GOT3 (cell line): ENCODE measurements around the gene ITPR3.

ENCODE experiments used
- DNase-seq: peaks from one replicate; lab custom pipeline; 2025; ENCODE audit warnings: mixed read lengths; lab: John Stamatoyannopoulos, UW

The ITPR3 gene

DNA sequence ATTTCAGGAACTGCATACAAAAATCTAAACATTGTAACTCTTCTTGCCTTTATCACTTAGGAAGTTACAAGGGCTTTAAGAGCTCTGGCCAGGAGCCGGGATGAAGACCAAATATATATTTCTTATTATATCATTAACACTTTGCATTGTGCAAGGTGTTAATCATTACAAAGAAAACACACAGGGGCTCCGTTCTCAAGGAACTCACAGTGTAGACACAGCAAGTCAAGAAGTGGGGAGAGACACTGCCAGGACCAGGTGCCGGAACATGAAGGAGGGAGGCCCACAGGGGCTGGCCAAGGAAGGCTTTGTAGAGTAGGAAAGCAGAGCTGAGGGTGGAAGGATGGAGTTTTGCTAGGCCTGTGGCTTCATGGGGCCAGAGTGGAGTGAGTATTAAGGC lies 17.4 kb downstream of the ITPR3 start:
- no peak for DNase-seq

GRCh38 chr6:33639559-33639958 lies 18.4 kb downstream of the ITPR3 start:
- no peak for DNase-seq

DNA sequence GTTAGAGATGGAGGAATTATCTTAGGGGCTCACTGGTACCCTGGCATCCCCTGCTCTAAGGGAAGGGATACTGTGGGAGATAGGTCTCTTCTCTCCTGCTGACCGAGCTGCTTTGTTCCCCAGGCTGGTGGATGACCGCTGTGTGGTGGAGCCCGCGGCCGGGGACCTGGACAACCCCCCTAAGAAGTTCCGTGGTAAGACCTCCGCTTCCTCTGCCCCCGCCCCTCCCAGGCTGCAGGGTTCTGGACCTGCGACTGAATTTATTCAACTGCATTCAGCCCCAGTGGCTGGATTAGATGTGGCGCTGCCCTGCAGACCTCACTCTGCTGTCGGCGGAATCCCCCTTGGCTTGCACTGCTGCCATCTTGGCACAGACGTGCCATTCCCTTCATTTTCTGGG lies 19.2 kb downstream of the ITPR3 start:
- no peak for DNase-seq

DNA sequence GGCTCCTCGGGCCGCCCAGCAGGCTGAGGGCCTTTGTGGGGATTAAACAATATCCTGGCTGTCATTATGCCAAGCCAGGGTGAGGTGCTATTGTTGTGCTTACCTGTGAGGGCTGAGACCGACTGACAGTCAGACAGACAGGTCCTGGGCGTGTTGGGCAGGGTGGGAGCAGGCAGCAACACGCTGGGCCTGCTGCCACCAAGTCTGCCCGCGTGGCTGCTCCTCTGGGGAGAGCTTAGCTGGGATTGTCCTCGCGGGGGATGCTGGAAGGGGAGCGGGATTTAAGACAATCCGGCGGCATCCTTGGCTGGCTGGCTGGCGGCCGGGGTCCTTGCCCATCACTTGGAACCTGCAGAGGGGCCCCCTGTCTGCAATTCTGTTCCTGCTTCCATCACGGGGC lies 20.0 kb downstream of the ITPR3 start:
- DNase-seq, result no peak

GRCh38 chr6:33641602-33642001 lies 20.5 kb downstream of the ITPR3 start:
- DNase-seq, result no peak

DNA sequence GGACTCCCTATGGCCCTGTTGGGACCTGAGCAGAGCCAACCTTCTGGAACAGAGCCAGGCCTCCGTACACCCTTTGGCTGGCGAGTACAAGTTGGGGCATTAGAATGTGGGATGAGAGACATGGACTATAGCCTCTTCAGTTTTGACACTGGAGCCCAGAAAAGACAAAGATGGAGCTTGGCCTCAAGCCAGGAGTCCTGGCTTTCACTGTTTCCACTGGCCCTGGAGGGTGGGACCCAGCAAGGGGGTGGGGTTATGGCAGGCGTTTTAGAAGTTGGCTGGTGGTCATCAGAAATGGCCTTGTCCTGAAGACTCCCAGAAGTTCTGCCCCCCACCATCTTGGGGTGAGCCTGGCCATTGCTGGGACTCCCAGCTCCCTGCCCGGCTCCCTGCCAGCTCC lies 21.8 kb downstream of the ITPR3 start:
- DNase-seq, result no peak

DNA sequence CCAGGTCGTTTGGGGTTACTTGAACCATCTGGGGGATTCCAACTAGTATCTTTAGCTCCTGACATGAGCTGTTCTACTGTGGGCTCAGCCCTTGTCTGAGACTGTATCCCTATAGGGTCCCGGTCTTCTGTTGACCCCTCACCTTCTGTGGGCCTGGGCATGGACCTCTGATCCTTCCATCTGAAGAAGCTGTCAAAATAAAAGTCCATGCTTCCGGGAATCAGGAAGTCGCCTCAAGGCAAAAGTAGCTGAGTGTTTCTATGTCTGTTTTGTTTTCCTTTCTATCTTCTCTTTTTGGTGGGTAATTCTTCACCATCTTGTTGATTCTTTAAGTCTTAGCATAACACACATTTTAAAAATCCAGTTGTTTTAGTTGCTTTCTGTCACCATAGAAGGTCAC lies 30.3 kb downstream of the ITPR3 start:
- no peak for DNase-seq

- DNase-seq, result no peak
Measured at GRCh38 chr6:33652002-33652401, 30.9 kb downstream of the ITPR3 start.

DNA sequence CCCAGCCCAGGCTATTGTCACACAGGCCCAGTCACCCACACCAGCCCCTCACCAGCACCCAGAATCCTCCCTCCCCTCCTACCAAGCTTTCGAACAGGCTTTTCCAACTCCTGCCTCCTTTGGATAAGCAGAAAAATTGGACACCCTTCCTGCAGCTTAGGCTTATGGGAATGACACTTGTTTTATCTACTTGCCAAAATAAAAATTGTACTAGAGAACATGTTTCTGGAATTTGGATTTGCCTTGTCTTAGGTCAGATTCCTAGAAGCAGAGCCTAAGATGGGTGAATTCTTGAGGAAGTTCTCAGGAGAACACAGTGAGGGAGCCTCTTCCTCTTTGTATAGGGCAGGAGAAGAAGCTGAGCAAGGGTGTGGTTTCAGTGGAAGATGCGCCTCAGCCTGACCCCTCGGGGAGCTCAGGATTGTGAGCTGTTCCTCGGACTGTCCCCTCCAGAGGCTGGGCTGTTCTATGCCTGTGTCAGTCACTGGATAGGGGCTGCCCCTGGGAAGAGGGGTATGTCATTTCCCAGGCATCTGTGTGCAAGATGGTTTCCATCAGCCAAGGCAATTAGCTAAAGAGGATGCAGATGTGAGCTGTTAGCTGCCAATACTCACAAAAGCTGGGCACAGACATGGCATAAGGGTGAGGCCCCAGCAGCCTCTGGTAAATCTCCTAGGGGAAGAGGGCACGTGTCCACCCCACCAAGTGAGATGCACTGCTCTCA lies 33.9 kb downstream of the ITPR3 start:
- DNase-seq, result no peak

DNA sequence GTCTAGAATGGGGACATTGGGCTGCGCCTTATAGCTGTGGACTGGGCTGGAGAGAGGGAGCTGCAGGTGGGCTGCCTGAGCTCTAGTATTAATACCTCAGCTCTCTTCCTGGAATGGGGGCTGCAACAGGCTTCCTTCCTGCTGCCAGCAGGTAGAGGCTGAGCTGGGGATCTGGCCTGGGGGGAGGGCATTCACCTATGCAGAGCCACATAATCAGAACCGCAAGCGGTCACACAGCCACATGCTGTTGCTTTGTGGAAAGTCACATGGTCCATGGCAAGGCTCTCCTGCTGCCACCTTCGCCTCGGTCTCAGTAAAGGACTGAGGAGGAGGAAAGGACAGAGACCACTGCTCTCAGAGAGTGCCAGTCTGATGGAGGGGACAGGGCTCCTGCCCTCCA lies 35.7 kb downstream of the ITPR3 start:
- no peak for DNase-seq

- DNase-seq, result no peak
Measured at GRCh38 chr6:33658982-33659689, 38.0 kb downstream of the ITPR3 start.

GRCh38 chr6:33659986-33660385 lies 38.9 kb downstream of the ITPR3 start:
- DNase-seq, result no peak

- DNase-seq, result no peak
Measured at GRCh38 chr6:33661106-33661838, 40.1 kb downstream of the ITPR3 start.

DNA sequence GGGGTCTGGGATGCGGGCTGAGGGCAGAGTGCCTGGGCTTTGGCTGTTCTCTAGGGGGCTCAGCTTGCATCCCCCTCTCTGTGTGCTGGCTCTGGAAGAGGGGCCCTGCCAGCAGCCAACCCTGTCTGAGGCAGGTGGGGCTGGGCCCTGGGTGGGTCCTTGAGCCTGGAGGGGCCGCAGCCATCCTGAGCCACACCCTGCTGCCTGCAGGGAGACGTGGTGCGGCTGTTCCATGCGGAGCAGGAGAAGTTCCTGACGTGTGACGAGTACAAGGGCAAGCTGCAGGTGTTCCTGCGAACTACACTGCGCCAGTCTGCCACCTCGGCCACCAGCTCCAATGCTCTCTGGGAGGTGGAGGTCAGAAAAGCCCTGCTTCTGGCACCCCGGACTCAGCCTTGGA lies 41.2 kb downstream of the ITPR3 start:
- DNase-seq, result no peak

- DNase-seq, result no peak
Measured at GRCh38 chr6:33663028-33663427, 41.9 kb downstream of the ITPR3 start.

- no peak for DNase-seq
Measured at GRCh38 chr6:33663727-33664449, 42.8 kb downstream of the ITPR3 start.

- no peak for DNase-seq
Measured at GRCh38 chr6:33664506-33665057, 43.5 kb downstream of the ITPR3 start.

DNA sequence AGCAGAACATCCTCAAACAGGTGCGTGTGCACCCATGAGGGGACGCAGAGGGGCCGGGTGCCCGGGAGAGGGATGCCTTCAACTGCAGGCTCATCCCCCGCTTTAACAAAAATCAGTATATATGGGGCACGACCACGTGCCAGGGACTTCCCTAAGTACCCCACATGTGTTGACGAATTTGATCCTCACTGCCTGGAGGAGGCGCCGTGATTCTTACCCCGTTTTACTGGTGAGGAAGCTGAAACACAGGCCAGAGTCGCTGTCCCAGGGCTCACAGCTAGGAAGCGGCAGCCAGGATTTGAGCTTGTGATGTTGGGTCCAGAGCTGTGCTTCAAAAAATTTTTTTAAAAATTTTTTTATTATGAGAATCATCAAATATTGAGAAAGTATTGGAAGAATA lies 44.8 kb downstream of the ITPR3 start:
- no peak for DNase-seq

DNA sequence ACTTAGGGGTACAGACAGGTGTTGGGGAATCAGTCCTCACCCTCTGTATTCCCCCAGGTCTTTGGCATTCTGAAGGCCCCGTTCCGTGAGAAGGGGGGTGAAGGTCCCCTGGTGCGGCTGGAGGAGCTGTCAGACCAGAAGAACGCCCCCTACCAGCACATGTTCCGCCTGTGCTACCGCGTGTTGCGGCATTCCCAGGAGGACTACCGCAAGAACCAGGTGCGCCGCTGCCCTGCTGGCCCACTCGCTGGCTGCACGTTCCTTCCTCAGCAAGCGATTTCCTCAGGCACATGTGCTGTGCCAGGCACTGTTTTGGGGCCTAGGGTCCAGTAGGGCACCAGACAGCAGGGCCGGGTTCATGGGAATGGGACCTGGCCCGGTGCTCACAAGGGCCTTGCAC lies 46.0 kb downstream of the ITPR3 start:
- no peak for DNase-seq

DNA sequence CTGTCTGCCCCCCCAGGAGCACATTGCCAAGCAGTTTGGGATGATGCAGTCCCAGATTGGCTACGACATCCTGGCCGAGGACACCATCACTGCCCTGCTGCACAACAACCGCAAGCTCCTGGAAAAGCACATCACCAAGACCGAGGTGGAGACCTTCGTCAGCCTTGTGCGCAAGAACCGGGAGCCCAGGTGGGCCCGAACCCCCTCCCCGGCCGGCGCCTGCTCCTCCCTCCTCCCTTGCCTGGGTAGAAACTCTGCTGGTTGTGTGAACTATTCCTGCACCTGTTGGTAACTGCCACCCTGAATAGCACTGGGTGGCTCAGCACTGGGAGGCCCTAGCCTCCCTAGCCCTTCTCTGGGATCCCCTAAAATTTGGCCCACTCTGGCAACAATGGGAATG lies 46.7 kb downstream of the ITPR3 start:
- no peak for DNase-seq

DNA sequence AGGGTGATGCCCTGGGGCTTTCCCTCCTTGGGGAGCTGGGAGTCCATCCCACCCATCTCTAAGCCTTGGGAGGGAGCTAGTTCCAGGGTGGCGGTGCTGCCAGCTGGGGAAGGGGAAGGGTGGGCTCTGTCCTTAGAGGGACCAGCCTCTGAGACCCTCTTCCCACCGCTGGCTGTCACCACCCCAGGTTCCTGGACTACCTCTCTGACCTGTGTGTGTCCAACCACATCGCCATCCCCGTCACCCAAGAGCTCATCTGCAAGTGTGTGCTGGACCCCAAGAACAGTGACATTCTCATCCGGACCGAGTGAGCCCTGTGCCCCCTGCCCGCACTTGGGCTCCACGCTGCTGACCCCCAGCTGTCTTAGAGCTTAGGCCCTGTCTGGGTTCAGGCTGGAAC lies 47.2 kb downstream of the ITPR3 start:
- DNase-seq, result no peak

DNA sequence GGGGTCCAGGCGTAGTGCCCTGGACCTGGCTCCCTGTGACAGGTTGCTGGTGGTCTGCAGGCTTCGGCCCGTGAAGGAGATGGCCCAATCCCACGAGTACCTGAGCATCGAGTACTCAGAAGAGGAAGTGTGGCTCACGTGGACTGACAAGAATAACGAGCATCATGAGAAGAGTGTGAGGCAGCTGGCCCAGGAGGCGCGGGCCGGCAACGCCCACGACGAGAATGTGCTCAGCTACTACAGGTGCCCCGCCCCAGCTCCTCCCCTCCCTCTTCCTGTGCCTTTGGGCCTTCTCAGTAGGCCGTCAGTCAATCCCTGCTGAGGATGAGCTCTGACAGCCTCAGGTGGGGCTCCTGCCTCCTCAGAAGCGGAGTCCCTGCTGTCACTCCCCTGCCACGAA lies 47.8 kb downstream of the ITPR3 start:
- no peak for DNase-seq
